ENCODE data around the gene KCNIP4.

The KCNIP4 gene

DNA sequence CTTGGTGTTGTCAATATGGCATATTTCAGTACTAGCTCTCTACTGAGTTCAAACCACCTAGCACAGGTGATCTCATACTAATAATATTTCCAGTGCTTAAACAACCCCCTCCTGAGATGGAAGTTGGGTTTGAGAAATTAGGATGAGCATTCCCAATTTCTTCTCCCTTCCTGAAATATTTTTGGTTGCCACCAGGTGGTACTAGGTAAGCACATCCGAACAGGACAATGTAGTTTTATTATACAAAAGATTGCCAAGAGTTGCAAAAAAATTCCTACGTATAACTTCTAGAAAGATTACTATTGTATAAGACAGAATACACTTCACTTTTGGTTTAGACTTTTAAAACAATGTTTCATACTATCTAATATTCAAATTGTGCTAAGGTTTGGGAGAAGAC is 763.8 kb downstream of the KCNIP4 start:
- no peak for DNase-seq (ENCODE audit: low read depth)

DNA sequence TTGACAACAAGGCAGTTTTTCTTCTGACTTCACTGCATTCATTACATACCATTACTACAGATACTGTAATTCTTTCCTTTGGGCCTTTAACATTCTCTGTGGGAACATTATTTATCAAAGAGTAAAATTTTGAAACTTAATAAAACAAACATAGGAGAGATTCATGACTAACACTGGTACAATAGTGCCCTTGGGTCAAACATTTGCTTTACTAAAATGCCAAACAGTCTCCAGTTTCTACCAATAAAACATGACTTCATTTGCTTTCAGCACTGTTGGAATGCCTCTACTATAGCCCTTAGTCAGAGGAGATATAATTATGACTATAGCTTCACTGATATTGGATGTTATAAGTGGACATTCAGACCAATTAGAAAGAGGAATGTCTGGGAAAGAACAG is 766.9 kb downstream of the KCNIP4 start:
- no peak for DNase-seq (ENCODE audit: low read depth)

DNA sequence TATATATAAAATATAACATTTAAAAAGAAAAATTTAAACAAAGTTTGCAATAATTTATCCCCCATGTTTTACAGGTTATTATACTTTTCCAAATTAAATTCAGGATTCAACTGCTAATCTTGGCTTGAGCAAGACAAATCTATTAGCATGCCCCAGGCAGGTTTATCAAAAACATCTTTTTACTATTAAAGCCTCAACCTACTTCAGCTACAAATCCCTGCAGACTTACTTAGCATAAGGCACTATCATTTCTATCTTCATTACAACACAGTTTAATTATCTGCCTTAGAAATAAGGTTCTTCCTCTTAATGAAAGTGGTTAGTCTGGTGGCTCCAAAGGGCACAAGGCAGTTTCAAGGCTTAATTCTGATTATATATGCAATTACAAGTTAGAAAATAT is 770.7 kb downstream of the KCNIP4 start:
- DNase-seq (ENCODE audit: low read depth), result no peak

DNA sequence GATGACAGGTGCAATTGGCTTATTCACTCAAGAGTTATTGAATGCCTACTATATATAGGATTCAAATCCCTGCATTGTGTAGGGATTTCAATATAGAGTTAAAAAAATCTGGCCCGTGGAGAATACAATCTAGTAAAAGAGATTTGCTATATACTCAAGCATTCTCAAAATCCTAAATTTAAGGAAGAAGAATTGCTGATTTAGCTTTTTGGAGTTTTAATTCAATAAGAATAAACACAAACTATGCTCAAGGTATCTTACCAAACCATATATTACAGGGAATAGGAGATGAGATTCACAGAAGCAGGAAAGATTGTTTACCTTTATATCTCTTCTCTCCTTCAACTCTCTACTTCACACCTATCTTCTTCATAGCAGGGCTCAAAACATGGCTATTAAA is 771.5 kb downstream of the KCNIP4 start:
- no peak for DNase-seq (ENCODE audit: low read depth)

DNA sequence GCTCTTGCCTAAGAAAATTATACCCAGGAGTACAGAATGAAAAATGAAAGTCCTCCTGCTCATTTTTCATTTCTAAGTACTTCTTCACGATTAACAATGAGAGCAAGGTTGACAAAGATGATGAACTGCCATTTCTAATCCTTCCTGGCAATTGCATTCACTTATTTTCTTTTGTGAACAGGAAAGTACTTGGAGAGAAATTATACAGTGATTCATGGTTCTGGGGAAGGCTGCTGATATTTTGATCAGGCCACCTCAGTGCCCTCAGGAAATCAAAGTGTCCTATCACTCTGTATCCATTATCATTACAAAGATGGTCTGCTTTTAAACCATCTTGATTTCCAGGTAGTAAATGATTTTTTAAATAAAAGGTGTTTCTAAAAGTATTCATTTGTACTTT is 780.9 kb downstream of the KCNIP4 start:
- no peak for DNase-seq (ENCODE audit: low read depth)

DNA sequence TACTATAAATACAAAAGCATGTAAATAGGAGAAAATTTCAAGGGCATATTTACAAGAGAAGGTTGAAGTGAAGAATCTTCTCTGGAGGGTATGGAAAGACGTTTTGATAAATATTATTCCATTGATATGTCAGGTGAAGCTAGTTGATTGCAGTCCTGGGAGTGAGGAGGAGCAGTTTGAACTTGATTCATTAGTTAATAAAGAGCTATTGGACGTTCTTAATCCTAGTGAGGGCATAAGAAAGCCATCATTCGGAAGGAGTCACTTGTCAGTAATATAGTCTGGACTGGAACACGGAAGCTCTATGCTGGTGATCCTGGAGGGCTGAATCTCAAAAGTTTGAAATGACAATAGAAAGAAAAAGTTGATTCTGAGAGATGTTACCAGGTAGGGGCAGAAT is 793.2 kb downstream of the KCNIP4 start:
- DNase-seq (ENCODE audit: low read depth), result no peak

DNA sequence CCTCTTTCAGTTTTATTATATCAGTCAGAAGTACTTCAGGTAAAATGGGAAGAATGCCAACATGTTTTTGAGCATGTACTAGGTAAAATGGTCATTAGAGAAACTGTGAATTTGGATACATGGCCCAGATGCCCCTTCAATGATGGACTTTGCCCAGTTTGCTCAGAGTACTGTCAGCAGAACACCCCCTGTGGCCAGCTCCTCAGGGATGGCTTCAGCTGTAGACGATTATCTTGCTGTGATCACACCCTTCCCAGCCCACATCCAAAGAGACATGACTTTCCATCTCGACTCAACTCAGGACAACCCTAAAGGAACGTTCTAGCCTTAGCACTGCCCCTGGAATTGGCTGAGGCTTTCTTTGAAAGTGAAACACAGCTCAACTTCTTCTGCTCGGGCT is 809.2 kb downstream of the KCNIP4 start:
- DNase-seq (ENCODE audit: low read depth), result no peak

DNA sequence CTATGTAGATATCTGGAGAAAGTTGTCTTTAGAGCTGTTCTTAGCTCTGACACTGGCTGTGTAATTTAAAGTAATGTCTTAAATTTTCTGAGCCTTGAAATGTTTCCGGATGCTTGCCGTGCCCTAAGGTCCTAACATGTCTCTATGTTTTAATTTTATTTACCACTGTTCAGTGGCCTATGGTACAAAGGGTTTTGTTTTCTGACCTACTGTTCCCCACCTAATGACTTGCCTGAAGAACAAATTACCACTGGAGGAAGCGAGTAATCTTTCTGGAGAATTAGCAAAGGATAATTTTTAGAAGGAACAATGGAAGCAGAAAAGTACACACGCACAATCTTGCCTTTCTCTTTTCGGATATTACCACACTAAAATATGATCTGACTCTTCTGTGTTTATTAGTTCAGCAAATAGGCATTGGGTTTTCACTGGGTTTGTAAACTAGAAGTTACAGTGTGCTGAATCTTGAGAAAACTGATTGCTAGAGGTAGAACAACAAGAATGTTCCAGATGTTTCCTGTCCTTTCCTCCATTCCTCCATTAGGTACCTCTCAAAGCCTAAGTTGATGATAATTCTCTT is 812.4 kb downstream of the KCNIP4 start:
- DNase-seq (ENCODE audit: low read depth), result no peak

DNA sequence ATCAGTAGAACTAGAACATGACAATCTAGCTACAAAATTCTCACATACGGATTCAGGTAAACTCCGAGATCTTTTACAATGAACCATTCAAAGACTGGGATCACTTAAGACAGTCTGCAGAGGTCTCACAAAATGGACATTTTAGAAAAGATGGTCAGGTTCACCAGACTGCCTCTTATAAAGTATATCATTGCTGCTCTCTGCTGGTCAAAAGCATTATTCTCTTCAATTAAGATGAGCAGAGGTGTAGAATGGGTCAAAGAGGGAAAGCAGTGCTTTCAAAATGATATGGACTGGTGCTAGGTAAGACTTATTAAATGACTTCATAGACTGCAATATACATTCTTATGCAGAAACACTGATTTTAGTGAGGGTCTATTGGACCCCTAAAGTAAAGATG is 813.6 kb downstream of the KCNIP4 start:
- no peak for DNase-seq (ENCODE audit: low read depth)

DNA sequence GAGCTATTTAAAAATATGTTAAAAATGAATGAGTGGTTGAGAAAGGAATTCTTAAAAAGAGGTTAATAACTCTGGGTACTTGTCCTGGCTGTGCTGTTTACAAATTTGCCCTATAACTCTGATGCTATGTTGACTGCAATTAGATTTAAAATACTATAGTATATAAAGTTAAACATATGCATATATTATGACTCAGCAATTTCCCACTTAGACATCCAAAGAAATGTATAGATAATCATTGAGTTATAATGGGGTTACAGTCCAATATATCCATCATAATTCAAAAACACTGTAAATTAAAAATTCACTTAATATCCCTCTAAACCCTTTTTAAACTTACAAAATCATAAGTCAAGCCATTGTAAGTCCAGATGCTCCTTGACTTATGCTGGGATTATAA is 818.0 kb downstream of the KCNIP4 start:
- no peak for DNase-seq (ENCODE audit: low read depth)

DNA sequence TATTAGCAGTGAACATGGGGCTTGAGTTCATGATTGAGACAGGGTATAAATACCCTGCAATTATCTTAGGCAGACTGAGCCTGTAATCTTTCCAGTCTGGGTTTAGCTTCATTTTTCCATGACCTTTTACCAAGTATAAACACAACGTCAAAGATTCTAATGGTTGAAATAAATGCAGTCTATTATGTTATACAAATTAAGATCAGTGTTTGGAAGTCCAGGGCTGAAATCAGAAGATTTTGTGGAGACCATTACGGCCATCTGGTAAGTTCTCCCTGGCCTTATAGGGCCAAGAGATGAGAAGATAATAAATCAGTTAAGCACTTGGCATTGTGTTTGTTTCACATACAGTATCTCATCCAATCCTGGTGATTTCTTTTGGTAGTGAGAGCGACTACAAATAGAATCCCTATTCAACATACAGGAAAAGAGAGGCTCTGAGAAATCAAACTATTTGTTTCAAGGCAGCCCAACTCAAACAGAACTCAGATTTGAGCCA is 822.5 kb downstream of the KCNIP4 start:
- DNase-seq (ENCODE audit: low read depth), result no peak

DNA sequence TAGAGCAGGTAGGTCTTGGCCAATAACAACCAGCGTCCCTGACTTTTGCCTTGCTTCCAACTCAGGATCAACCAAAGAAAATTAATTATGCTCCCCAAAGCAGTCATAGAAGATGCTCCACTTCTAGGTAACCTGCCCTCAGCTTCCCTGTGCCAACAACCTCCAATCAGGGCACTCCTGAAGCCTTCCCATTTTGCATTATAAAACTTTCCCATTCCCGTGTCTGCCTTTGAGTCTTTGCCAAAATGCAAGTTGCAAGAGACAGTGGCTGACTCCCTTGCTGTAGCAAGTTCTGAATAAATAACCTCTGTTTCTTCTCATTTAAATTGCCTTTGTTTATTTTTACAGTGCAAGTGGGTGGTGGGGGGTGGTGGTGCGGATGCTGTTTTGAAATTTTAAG is 830.3 kb downstream of the KCNIP4 start:
- DNase-seq (ENCODE audit: low read depth), result no peak

DNA sequence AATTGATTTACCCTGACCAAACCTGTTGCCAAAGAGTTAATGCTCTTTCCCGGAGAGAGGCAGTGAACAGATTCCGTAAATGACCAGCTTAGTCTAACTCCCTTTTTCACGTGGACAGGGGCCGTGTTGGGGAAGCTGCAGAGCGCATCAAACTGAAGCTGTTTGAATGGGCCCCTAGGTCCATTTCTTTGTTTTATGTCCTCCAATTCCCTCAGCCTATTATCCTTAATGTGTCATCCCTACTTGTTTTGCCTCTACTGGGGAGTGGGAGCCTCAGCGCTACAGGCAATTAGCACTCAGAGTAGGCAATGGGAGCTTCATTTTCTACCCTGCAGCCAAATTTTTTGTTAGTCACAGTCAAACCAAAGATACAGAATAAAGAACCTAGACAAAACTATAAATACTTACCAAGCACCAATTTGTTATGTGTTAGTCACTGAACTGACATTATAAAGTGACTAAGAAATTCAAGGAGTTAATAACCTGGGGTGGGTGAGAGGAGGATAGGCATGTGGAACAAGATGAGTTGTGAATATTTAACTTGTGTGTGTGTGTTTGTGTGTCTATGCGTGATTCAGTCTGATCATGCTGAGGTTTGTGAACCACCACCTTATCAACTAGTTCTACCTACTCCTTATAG is 830.9 kb downstream of the KCNIP4 start:
- DNase-seq (ENCODE audit: low read depth), result no peak

DNA sequence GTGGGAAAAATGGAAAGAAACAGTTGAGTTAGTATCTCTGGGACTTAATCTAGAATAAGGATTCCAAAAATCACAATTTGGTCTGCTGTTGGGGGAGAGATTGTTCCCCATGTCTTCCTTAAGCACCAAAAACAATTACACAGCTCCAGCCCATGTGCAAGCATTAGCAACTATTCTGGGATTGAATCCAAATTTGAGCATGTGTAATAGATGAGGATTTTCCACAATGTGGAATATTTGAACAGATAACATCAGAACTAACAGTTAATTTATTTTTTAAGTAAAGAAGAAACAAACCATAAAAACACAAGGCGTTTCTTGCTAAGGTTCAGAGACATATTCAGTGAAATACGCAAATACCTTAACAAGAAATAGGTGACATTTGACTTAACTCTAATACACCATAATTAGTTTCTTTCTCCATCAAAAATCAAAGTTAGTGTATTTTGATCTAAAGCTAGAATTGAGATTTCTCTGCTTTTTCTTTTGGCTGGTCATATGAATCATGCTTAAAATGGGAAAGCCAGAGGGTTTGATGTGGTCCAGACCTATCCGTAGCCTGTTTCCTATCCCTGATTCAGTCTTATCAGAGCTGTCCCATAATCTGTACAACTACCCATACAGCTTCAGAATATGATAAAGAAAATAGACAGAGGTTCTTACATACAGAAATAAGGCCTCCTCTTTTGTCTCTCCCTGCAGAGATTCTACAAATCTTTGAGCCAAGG is 834.9 kb downstream of the KCNIP4 start:
- no peak for DNase-seq (ENCODE audit: low read depth)

DNA sequence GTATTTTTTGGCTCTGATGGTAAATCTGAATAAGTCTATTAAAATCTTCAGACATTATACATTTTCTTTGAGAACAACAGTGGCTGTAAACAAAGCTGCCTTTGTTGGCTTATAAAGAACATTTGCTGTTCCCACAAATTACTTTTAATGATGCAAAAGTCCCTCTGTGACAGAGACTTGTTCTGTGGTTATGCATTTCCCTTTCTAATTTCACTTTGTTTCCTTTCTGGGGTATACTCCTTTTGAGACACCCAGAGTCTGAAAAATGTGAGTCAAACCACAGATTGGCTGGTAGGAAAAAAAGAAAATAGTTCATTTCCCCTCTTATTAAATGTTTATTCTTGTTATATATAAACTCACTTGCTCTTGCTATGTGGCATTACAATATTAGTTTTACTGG is 845.9 kb downstream of the KCNIP4 start:
- no peak for DNase-seq (ENCODE audit: low read depth)

DNA sequence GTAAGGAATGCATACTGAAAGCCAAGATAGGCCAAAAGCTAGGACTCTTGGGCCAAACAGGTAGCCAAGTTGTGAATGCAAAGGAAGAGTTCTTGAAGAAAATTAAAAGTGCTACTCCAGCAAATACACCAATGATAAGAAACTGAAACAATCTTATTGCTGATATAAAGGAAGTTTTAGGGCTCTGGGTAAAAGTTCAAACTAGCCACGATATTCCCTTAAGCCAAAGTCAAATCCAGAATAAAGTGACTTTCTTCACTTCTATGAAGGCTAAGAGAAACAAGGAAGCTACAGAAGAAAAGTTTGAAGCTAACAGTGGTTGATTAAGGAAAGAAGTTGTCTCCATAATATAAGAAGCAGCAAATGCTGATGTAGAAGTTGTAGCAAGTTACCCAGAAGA is 850.7 kb downstream of the KCNIP4 start:
- DNase-seq (ENCODE audit: low read depth), result no peak

DNA sequence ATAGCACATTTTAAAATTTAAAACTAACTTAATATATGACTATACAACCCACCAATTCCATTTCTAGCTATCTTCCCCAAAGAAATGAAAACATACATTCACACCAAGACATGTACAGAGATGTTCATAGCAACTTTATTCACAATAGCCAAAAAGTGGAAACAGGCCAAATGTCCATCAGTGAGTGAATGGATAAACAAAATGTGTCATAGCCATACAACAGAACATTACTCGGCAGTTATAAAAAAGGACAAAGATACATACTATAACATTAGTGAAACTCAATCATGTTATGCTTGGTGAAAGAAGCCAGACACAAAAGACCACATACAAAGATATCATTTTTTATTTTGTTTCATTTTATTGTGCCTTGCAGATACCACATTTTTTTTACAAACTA is 851.5 kb downstream of the KCNIP4 start:
- no peak for DNase-seq (ENCODE audit: low read depth)

DNA sequence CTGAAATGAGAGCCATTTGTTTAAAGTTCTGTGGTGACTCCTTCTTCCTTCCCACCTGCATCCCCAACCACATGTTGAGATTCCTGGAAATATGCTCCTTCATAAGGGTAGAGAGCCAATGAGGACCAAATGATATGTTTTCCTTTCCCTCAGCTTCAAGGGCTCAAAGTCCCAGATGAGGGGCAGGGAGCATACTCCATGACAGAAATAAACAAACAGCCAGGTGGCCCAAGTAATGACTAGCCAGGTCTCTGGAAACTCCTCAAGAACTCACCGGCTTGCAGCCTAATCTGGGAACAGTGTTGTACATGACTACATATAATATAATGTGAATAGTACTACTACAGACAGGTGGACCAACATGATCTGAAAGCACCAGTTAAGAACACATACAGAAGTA is 856.0 kb downstream of the KCNIP4 start:
- DNase-seq (ENCODE audit: low read depth), result no peak

DNA sequence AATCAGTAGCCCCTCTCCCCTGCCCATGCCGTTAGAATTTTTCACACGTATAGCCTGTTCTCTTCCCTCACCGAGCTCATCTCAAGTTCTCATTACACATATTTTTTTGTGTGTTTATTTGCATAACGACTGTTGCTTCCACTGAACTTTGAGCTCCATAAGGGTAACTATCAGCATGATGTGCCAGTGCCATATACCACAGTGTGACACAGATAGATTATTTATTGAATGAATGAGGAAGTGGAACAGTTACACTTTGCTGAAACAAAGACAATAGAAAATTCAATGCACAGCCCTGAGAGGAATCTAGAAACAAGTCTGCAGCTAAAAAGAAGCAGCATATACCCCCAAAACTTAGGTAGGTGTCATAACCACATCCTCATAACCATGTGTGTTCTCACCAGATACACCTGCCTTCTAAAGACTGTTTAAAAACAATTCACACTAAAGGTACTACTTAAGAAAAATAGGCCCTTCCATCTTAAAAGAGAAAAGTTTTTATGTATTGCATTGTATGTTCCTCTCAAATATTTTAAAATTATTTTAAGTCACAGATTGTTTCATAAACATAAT is 858.4 kb downstream of the KCNIP4 start:
- no peak for DNase-seq (ENCODE audit: low read depth)

DNA sequence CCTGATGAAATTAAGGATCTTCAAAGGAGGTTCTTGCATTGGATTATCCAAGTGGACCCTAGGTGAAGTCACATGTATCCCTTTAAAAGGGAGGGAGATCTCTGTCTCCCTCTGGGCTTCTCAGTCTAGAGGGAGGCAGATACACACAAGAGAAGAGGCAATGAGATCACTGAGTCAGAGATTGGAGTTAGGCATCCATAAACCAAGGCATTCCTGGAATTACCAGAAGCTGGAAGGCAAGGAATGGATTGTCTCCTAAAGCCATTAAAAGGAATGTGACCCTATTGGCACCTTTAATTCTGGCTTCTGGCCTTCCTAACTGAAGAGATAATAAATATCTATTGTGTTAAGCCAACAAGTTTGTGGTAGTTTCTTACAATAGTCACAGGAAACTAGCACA is 865.2 kb downstream of the KCNIP4 start:
- DNase-seq (ENCODE audit: low read depth), result no peak

DNA sequence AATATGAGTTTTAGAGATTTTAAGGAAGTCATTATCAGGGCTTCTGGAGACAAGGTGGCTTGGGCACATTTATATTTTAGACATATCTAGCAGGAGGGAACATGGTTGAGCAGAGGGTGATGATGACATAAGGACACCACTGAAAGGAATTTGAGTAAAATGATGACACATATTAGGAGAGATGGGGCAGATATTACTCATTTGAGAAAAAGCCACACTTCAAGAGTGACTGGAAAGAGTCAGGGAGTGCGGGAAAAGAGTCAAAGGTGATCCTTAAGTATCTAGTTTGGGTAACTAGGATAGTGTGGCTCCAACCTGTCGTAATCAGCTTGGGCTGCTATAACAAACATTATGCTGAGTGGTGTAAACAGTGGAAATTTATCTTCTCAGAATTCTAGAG is 870.6 kb downstream of the KCNIP4 start:
- DNase-seq (ENCODE audit: low read depth), result no peak

DNA sequence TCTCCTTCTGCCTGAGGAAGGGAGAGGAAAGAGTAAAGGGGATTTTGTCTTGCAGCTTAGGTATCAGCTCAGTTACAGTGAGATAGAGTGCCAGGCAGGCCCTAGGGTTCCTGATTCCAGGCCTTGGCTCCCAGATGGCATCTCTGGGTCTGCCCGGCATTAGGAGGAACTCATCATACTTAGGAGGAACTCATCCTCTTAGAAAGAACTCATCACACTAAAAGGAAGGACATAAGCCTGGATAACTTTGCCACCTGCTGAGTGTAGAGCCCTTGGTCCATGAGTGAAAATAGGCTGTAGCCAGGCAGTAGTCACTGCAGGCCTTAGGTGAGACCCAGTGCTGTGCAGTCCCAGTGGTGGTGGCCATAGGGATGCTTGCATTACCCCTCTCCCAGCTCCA is 881.2 kb downstream of the KCNIP4 start:
- DNase-seq (ENCODE audit: low read depth), result no peak

DNA sequence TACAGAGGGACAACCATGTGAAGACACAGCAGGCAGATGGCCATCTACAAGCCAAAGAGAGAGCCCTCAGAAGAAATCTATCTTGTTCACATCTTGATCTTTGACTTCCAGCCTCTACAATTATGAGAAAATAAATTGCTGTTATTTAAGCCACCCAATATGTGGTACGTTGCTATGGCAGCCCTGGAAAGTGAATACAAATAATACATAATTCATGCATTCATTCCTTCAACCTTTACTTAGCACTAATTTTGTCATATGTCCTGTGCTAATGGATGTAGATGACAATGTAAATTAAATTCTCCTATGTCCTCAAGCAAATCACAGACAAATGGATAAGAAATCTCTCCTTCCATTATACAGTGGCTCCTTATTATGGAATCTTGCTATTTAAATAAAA is 886.7 kb downstream of the KCNIP4 start:
- DNase-seq (ENCODE audit: low read depth), result no peak
